Mesendoderm (in vitro differentiated cells): ENCODE data around the gene ENDOV.

Experiments
- DNase-seq: peaks from one replicate; pipeline ENCODE4 v3.0.0; 2013
- H2AK5ac ChIP-seq: 2 replicates; pipeline ENCODE4 v1.6.1; 2013; ENCODE audit warnings: low read length, inconsistent platforms
- H2BK120ac ChIP-seq: 2 replicates; pipeline ENCODE4 v1.6.1; 2013; ENCODE audit warnings: low read depth, mild to moderate bottlenecking, low read length, moderate library complexity, mixed read lengths
- H2BK15ac ChIP-seq: replicated peaks from 2 replicates; pipeline ENCODE4 v1.6.1; 2013; ENCODE audit warnings: low read depth, mild to moderate bottlenecking, moderate library complexity
- H2BK5ac ChIP-seq: 2 replicates; pipeline ENCODE4 v1.6.1; 2013; ENCODE audit warnings: low read length, inconsistent platforms
- H3K18ac ChIP-seq: 2 replicates; pipeline ENCODE4 v1.6.1; 2013; ENCODE audit warnings: mild to moderate bottlenecking, low read length, mixed read lengths
- H3K23ac ChIP-seq: one replicate; pipeline ENCODE4 v1.6.1; 2013; ENCODE audit warnings: low read length
- H3K27ac ChIP-seq: 2 replicates; pipeline ENCODE4 v1.5.1; 2013; ENCODE audit warnings: low read depth, mild to moderate bottlenecking, inconsistent platforms, low read length, moderate library complexity
- H3K27me3 ChIP-seq: 2 replicates; pipeline ENCODE4 v1.6.1; 2013; ENCODE audit warnings: low read length, control low read depth, mild to moderate bottlenecking, inconsistent platforms; ENCODE audit not compliant: insufficient read depth, poor library complexity
- H3K36me3 ChIP-seq: 2 replicates; pipeline ENCODE4 v1.6.1; 2013; ENCODE audit warnings: low read length, inconsistent platforms; ENCODE audit not compliant: control insufficient read depth, insufficient read depth
- H3K4ac ChIP-seq: one replicate; pipeline ENCODE4 v1.6.1; 2013; ENCODE audit warnings: low read depth, mild to moderate bottlenecking, low read length, moderate library complexity
- H3K4me1 ChIP-seq: 2 replicates; pipeline ENCODE4 v1.6.1; 2013; ENCODE audit warnings: low read depth, low read length, inconsistent platforms; ENCODE audit not compliant: control insufficient read depth
- H3K4me2 ChIP-seq: 2 replicates; pipeline ENCODE4 v1.6.1; 2013; ENCODE audit warnings: low read length
- H3K4me3 ChIP-seq: 2 replicates; pipeline ENCODE4 v1.5.1; 2013; ENCODE audit warnings: mild to moderate bottlenecking, low read length
- H3K56ac ChIP-seq: one replicate; pipeline ENCODE4 v1.6.1; 2013; ENCODE audit warnings: low read length
- H3K79me1 ChIP-seq: 2 replicates; pipeline ENCODE4 v1.6.1; 2013; ENCODE audit warnings: low read length, inconsistent platforms
- H3K79me2 ChIP-seq: 2 replicates; pipeline ENCODE4 v1.6.1; 2013; ENCODE audit warnings: mild to moderate bottlenecking, low read length; ENCODE audit not compliant: control insufficient read depth, insufficient read depth
- H3K9ac ChIP-seq: 2 replicates; pipeline ENCODE4 v1.6.1; 2013; ENCODE audit warnings: low read length, inconsistent platforms
- H4K5ac ChIP-seq: one replicate; pipeline ENCODE4 v1.6.1; 2013; ENCODE audit warnings: low read length
- H4K8ac ChIP-seq: one replicate; pipeline ENCODE4 v1.6.1; 2013; ENCODE audit warnings: low read depth, mild to moderate bottlenecking, control low read depth, low read length, moderate library complexity
- WGBS: extraction: QIAGEN DNeasy Blood & Tissue Kit; methylation state at CpG from one replicate; pipeline ENCODE4 v1.1.7; 2013; ENCODE audit warnings: low lambda C conversion rate, missing lambda C conversion rate; ENCODE audit not compliant: insufficient coverage; ENCODE audit errors: extremely low coverage; 5-methylcytosine and 5-hydroxymethylcytosine counted together

The ENDOV gene

GRCh38 chr17:80427366-80428282, 12.7 kb downstream of the ENDOV start:
- no peak overlapping the region for H2BK120ac ChIP-seq
- no peaks in the 10 kb centered on the region for H3K79me1 ChIP-seq
- no peak overlapping the region for H3K4me2 ChIP-seq
- H3K56ac ChIP-seq, result no peak overlapping the region
- no peaks in the 10 kb centered on the region for H3K79me2 ChIP-seq
- H3K4me3 ChIP-seq, result no peak overlapping the region
- H4K8ac ChIP-seq, result no peak overlapping the region
- H2AK5ac ChIP-seq, result no peak overlapping the region
- H3K23ac ChIP-seq, result no peak overlapping the region
- H3K36me3 ChIP-seq, result no peaks in the 10 kb centered on the region
- no peak overlapping the region for H2BK5ac ChIP-seq
- H3K27ac ChIP-seq, result no peak overlapping the region
- DNase-seq, result no peak
- H3K9ac ChIP-seq, result no peak overlapping the region
- H4K5ac ChIP-seq, result no peak overlapping the region
- no CpG with 5 or more reads among the region's 27 CpGs for WGBS
- H3K4me1 ChIP-seq, result no peaks in the 10 kb centered on the region
- H3K4ac ChIP-seq, result no peak overlapping the region
- no peaks in the 10 kb centered on the region for H3K27me3 ChIP-seq
- H2BK15ac ChIP-seq, result no peak overlapping the region
- H3K18ac ChIP-seq, result no peak overlapping the region

GRCh38 chr17:80428363-80428762, 13.4 kb downstream of the ENDOV start:
- no CpG with 5 or more reads among the region's 12 CpGs for WGBS
- Histone ChIP-seq H2BK15ac (no peak overlapping the region), H2AK5ac (no peak overlapping the region), H4K5ac (no peak overlapping the region), H4K8ac (no peak overlapping the region), H3K79me1 (no peaks in the 10 kb centered on the region), H3K27ac (no peak overlapping the region), H3K4me1 (no peaks in the 10 kb centered on the region), H3K79me2 (no peaks in the 10 kb centered on the region), H3K56ac (no peak overlapping the region), H3K36me3 (no peaks in the 10 kb centered on the region), H3K4me2 (no peak overlapping the region), H2BK120ac (no peak overlapping the region), H2BK5ac (no peak overlapping the region), H3K4me3 (no peak overlapping the region), H3K23ac (no peak overlapping the region), H3K4ac (no peak overlapping the region), H3K27me3 (no peaks in the 10 kb centered on the region), H3K18ac (no peak overlapping the region), H3K9ac (no peak overlapping the region)
- DNase-seq, result no peak

GRCh38 chr17:80428796-80429195, 13.8 kb downstream of the ENDOV start:
- Histone ChIP-seq H4K5ac (no peak overlapping the region), H3K79me1 (no peaks in the 10 kb centered on the region), H2BK5ac (no peak overlapping the region), H2BK15ac (no peak overlapping the region), H3K27me3 (no peaks in the 10 kb centered on the region), H3K4me3 (no peak overlapping the region), H3K4me2 (no peak overlapping the region), H2BK120ac (no peak overlapping the region), H3K9ac (no peak overlapping the region), H3K56ac (no peak overlapping the region), H4K8ac (no peak overlapping the region), H3K23ac (no peak overlapping the region), H3K4ac (no peak overlapping the region), H3K27ac (no peak overlapping the region), H3K79me2 (no peaks in the 10 kb centered on the region), H3K18ac (no peak overlapping the region), H3K4me1 (no peaks in the 10 kb centered on the region), H3K36me3 (no peaks in the 10 kb centered on the region), H2AK5ac (no peak overlapping the region)
- DNase-seq, result no peak
- WGBS, result no CpG with 5 or more reads among the region's 11 CpGs

GRCh38 chr17:80429356-80430275, 14.6 kb downstream of the ENDOV start:
- H3K36me3 ChIP-seq, result no peaks in the 10 kb centered on the region
- H2BK5ac ChIP-seq, result no peak overlapping the region
- no peak overlapping the region for H3K9ac ChIP-seq
- H2BK120ac ChIP-seq, result no peak overlapping the region
- no peaks in the 10 kb centered on the region for H3K4me1 ChIP-seq
- H3K18ac ChIP-seq, result no peak overlapping the region
- WGBS, result no CpG with 5 or more reads among the region's 33 CpGs
- no peak overlapping the region for H2AK5ac ChIP-seq
- H3K56ac ChIP-seq, result no peak overlapping the region
- H3K79me2 ChIP-seq, result no peaks in the 10 kb centered on the region
- H4K5ac ChIP-seq, result no peak overlapping the region
- no peak overlapping the region for H3K4me2 ChIP-seq
- no peak overlapping the region for H2BK15ac ChIP-seq
- no peaks in the 10 kb centered on the region for H3K79me1 ChIP-seq
- no peak overlapping the region for H3K4ac ChIP-seq
- no peak for DNase-seq
- no peak overlapping the region for H3K27ac ChIP-seq
- no peak overlapping the region for H4K8ac ChIP-seq
- H3K23ac ChIP-seq, result no peak overlapping the region
- no peak overlapping the region for H3K4me3 ChIP-seq
- no peaks in the 10 kb centered on the region for H3K27me3 ChIP-seq

DNA sequence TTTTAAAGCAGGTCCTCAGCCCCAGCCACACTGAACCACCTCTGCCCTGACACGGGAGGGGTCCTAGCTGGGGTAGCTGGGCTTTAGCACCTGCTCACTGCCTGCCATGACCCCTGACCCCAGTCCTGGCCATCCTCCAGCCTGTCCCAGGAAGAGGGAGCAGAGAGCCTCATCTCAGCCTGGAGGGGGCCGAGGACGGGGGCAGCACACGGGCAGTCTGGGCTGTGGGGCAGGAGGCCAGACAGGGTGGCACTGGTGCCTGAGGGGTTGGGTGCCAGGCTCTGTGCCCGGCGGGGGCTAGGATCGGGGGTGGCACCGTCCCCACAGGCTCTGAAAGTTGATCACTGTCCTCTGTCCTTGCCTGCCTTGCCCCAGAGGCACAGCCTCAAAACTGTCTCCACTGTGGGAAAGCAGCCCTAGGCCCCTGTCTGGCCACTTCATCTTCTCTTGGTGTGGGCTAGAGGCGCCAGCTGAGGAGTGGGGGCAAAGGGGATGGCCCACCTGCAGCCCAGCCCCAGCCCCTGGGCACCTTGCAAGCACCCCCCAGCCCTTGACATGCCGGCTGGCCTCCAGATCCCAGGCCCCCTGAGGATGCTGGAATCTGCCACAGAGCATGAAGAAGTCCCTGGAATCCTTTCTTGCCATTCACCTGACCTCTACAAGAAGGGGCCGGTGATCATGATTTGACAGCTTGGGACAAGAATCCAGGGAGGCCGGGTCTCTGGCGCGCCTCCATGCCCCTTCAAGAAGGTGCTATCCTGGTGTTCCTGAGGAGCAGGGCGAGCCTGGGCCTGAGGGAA, 15.7 kb downstream of the ENDOV start:
- no peak overlapping the region for H3K4ac ChIP-seq
- H2BK15ac ChIP-seq, result no peak overlapping the region
- H2AK5ac ChIP-seq, result no peak overlapping the region
- H3K27ac ChIP-seq, result no peak overlapping the region
- no peak overlapping the region for H3K4me2 ChIP-seq
- no peaks in the 10 kb centered on the region for H3K36me3 ChIP-seq
- H3K27me3 ChIP-seq, result no peaks in the 10 kb centered on the region
- no peak overlapping the region for H3K9ac ChIP-seq
- no peak overlapping the region for H3K56ac ChIP-seq
- no peak overlapping the region for H3K18ac ChIP-seq
- H3K4me3 ChIP-seq, result no peak overlapping the region
- no CpG with 5 or more reads among the region's 15 CpGs for WGBS
- DNase-seq, result no peak
- H3K23ac ChIP-seq, result no peak overlapping the region
- no peaks in the 10 kb centered on the region for H3K79me1 ChIP-seq
- no peak overlapping the region for H2BK120ac ChIP-seq
- H4K8ac ChIP-seq, result no peak overlapping the region
- no peak overlapping the region for H4K5ac ChIP-seq
- no peaks in the 10 kb centered on the region for H3K4me1 ChIP-seq
- no peaks in the 10 kb centered on the region for H3K79me2 ChIP-seq
- H2BK5ac ChIP-seq, result no peak overlapping the region
